ENCODE measurements around the gene MIPOL1. TPM values are rescaled to one million over a fixed set of nuclear protein-coding genes. Genes with fewer than 3 reads are reported as not detected.

The MIPOL1 gene
- total and polyA plus RNA-seq, 8 donors = 10.4 to 16.0 (median 12.4) TPM

DNA sequence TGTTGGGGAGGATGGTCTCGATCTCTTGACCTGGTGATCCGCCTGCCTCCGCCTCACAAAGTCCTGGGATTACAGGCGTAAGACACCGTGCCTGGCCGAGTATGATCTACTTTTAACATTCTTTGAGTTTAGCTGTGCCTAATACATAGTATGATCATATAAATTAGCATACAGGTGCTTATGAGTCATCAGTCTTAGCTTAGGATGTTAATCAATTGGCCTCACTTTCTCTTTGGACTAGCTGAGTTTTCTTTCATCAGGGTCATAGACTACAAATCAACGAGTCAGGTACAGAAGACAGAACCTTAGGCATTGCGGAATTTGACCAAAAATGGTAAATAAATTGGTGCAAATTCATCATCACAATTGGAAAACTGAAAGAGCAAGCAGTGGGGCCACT, 27.5 kb upstream of the MIPOL1 start:
- ATAC-seq (no peak), DNase-seq (no peak)
- no peaks in the 10 kb centered on the region for H3K9me3 ChIP-seq
- no peak overlapping the region for H3K4me3 ChIP-seq
- no peaks in the 10 kb centered on the region for H3K36me3 ChIP-seq
- intact Hi-C loops (cut with DNase I) = no loop called here
- H3K27ac ChIP-seq = no peak overlapping the region
- H3K27me3 ChIP-seq = peaks cover 0 to 27% of the 10 kb centered on the region in 2 donors
- TF ChIP-seq, protein P1, sequence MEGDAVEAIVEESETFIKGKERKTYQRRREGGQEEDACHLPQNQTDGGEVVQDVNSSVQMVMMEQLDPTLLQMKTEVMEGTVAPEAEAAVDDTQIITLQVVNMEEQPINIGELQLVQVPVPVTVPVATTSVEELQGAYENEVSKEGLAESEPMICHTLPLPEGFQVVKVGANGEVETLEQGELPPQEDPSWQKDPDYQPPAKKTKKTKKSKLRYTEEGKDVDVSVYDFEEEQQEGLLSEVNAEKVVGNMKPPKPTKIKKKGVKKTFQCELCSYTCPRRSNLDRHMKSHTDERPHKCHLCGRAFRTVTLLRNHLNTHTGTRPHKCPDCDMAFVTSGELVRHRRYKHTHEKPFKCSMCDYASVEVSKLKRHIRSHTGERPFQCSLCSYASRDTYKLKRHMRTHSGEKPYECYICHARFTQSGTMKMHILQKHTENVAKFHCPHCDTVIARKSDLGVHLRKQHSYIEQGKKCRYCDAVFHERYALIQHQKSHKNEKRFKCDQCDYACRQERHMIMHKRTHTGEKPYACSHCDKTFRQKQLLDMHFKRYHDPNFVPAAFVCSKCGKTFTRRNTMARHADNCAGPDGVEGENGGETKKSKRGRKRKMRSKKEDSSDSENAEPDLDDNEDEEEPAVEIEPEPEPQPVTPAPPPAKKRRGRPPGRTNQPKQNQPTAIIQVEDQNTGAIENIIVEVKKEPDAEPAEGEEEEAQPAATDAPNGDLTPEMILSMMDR (IDR thresholded peaks at IDR 0.05) = no peak
- H3K4me1 ChIP-seq = peaks cover 0 to 6% of the 10 kb centered on the region in 2 donors

DNA sequence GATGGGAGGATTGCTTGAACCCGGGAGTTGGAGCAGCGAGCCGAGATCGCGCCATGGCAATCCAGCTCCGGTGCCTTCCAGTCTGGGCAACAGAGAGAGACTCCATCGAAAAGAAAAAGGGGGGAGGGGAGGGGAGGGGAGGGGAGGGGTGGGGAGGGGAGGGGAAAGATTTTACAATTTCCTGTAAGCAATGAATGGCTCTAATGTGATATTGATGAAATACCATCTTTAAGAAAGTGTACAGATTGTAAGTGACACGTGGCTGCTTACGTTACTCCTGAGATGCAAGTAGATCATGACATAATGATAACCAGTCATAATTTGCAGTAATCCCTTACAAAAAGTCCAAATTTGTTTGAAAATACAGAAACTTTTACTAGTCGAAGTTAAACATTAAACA, 26.7 kb upstream of the MIPOL1 start:
- Histone ChIP-seq H3K9me3 (no peaks in the 10 kb centered on the region), H3K27ac (no peak overlapping the region), H3K4me3 (no peak overlapping the region), H3K27me3 (peaks cover 0 to 27% of the 10 kb centered on the region in 2 donors), H3K4me1 (peaks cover 0 to 6% of the 10 kb centered on the region in 2 donors), H3K36me3 (no peaks in the 10 kb centered on the region)
- ATAC-seq (no peak), DNase-seq (no peak)
- intact Hi-C loops (cut with DNase I) = no loop called here
- TF ChIP-seq, protein P1 (IDR thresholded peaks at IDR 0.05) = no peak

DNA sequence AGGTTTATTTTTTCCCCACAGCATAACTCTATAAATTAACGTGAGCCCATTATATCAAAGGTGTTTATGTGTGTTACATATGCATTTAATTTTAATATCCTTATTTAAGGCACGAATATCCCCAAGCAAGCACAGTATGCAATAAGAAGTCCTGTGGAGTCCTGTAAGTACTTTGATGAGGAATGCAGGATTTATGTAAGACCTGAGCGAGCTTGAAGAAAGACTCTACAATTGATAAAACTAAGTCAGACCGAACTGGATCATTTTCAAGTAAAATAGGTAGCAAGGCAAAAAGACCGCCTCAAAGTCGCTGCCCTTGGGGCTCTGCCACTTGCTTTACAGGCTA, 26.1 kb upstream of the MIPOL1 start:
- TF ChIP-seq, protein P1 (IDR thresholded peaks at IDR 0.05) = no peak
- DNase-seq (no peak), ATAC-seq (peak; percentile 45)
- H3K4me3 ChIP-seq = peak overlapping the region; percentile 46 to 51
- no peaks in the 10 kb centered on the region for H3K9me3 ChIP-seq
- H3K4me1 ChIP-seq = peaks cover 0 to 6% of the 10 kb centered on the region in 2 donors
- intact Hi-C loops (cut with DNase I) = no loop called here
- peaks cover 0 to 27% of the 10 kb centered on the region in 2 donors for H3K27me3 ChIP-seq
- peak overlapping the region; percentile 83 to 92 for H3K27ac ChIP-seq
- H3K36me3 ChIP-seq = no peaks in the 10 kb centered on the region

DNA sequence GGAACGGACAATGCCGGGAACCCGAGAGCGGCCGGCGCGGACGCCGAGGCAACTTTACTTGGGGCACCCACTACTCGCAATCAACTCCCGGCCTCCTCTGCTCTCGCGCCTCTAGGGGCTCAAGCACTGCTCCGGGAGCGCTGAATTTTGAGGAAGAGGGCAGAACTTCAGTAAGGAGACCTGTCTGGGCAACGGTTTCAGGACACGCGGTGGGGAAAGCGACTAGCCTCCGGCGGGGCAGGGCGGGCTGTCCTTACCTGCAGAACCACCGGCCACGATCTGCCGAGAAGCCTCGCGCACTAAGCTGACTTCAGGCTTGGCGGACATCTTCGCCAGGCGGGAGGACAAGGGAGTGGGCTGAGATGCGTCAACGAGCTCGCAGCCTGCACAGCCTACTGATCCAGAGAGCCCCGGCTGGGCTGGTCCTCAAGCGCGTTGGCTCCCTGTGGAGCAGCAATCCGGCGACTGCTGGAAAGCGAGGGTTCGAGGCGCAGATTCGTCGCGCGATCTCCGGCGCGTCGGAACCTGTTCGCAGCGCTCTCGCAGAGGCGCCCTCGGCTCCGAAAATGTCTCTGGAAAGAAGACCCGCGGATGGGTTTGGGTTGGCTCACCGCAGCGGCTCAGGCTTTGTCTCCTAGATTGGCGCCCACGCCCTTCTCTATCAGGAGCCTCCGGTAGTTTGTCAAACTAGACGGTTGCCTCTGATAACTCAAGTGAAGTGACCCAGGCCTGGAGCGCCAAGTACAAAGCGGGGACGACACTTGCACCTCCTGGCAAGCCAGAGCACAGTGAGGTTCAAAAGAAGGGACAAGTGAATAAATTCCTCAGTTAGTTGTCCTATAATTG, 25.5 kb upstream of the MIPOL1 start, which contains the start of gene SLC25A21:
TSS of gene SLC25A21 (minus strand) at position 583 of the 846 bp plus-strand sequence.
- peaks cover 0 to 27% of the 10 kb centered on the region in 2 donors for H3K27me3 ChIP-seq
- H3K27ac ChIP-seq = peak within 1 kb of the TSS; percentile 83 to 92
- no peaks in the 10 kb centered on the region for H3K9me3 ChIP-seq
- intact Hi-C loops (cut with DNase I) = no loop called here
- no peaks in the 10 kb centered on the region for H3K36me3 ChIP-seq
- peak within 1 kb of the TSS; percentile 46 to 51 for H3K4me3 ChIP-seq
- peak; percentile 97 for ATAC-seq
- H3K4me1 ChIP-seq = peaks cover 0 to 6% of the 10 kb centered on the region in 2 donors
- peak; percentile 64 to 87 (median 85) for DNase-seq
- TF ChIP-seq, protein P1 (IDR thresholded peaks at IDR 0.05) = no peak

DNA sequence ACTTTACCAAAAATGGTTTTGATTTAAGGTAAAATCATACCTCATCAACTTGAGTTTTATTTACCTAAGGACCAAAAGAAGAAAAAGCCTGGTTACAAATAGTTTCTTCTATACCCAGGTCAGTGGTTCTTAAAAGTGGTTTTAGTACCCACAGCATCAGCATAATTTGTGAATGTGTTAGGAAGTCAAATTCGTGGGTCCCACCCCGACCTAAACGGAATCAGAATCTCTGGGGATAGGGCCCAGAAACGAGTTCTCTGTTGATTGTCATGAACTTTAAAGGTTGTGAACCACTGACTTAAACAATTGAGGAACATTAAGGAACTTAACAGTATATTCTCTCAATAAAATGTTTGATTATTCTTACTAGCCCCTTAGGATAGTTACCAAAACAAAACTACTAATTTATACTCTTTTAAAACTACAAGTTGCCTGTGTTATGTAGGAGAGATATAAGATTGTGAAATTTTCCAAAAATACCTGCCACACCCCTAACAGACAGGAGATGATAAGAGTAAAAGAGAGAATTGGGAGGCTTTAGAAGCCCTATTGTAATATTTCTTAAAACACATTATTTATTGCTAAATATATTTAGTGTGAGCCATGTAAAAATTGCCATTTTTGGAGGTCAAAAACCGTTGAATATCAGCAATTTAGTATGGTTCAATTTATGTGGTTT, 24.7 kb upstream of the MIPOL1 start:
- DNase-seq = no peak
- intact Hi-C loops (cut with DNase I) = no loop called here
- peak overlapping the region in 1 of 2 donors; percentile 92 for H3K27ac ChIP-seq

More for the DNA sequence above, 24.7 kb upstream of the MIPOL1 start:
- TF ChIP-seq, protein P1 (IDR thresholded peaks at IDR 0.05) = no peak
- H3K4me3 ChIP-seq = peak overlapping the region; percentile 46 to 51
- ATAC-seq = no peak
- H3K9me3 ChIP-seq = no peaks in the 10 kb centered on the region
- H3K4me1 ChIP-seq = peaks cover 0 to 6% of the 10 kb centered on the region in 2 donors
- peaks cover 0 to 27% of the 10 kb centered on the region in 2 donors for H3K27me3 ChIP-seq
- no peaks in the 10 kb centered on the region for H3K36me3 ChIP-seq
